Measurements from ENCODE around the gene RAB40C. TPM values are rescaled to one million over a fixed set of nuclear protein-coding genes. Genes with fewer than 3 reads are reported as not detected.

RAB40C gene
- total and polyA plus RNA-seq, 2 donors from 2014 or later: 18.1 to 24.0 TPM

DNA sequence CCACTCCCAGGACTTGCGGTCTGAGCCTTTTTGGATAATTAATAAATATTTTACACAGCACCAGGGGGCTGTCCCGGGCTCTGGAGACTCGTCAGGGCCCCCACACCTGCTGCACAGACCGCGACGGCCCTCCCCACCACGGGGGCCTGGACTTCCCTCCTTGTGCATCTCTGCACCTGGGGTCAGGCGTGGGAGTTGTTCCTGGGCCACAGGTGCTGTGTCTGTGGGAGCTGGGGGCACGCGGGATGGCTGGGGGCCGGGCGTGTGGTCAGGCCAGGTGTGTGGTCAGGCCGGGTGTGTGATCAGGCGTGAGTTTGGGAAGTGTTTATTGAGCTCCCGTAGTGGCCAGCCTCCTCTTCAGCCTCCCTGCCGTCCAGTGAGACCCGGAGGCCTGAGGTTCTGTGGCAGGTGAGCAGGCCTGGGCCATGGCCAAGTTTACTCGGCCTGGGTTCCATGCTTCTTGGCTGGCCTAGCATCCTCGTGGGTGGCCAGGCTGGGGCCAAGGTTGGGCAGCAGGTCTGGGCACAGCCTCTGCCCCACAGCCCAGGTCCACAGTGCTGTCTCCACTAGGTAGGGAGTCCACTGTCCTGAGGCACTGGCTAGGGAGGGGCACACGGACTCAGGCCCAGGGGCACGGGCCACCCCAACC, 88.5 kb downstream of the RAB40C start:
- Histone ChIP-seq H3K4me3 (ENCODE audit: low read length in 3 of 3) (no peak overlapping the region), H3K27ac (ENCODE audit: low read depth in 2 of 2, low read length in 2 of 2) (no peak overlapping the region), H3K36me3 (ENCODE audit: control insufficient read depth in 2 of 3, insufficient read depth in 3 of 3, low read length in 3 of 3) (peaks cover 5 to 19% (median 8%) of the 10 kb centered on the region in 3 donors), H3K9me3 (ENCODE audit: control insufficient read depth in 2 of 3, insufficient read depth in 1 of 3, low read length in 3 of 3) (no peaks in the 10 kb centered on the region), H3K4me1 (ENCODE audit: control insufficient read depth in 2 of 3, insufficient read depth in 2 of 3, low read depth in 1 of 3, low read length in 3 of 3) (peaks cover 0 to 35% (median 11%) of the 10 kb centered on the region in 3 donors), H3K27me3 (ENCODE audit: control insufficient read depth, insufficient read depth, low read length) (no peaks in the 10 kb centered on the region), H3K9ac (ENCODE audit: low read length in 3 of 3) (no peak overlapping the region)
- TF ChIP-seq, protein P1, sequence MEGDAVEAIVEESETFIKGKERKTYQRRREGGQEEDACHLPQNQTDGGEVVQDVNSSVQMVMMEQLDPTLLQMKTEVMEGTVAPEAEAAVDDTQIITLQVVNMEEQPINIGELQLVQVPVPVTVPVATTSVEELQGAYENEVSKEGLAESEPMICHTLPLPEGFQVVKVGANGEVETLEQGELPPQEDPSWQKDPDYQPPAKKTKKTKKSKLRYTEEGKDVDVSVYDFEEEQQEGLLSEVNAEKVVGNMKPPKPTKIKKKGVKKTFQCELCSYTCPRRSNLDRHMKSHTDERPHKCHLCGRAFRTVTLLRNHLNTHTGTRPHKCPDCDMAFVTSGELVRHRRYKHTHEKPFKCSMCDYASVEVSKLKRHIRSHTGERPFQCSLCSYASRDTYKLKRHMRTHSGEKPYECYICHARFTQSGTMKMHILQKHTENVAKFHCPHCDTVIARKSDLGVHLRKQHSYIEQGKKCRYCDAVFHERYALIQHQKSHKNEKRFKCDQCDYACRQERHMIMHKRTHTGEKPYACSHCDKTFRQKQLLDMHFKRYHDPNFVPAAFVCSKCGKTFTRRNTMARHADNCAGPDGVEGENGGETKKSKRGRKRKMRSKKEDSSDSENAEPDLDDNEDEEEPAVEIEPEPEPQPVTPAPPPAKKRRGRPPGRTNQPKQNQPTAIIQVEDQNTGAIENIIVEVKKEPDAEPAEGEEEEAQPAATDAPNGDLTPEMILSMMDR (IDR thresholded peaks at IDR 0.05; ENCODE audit: borderline replicate concordance, extremely low read depth, insufficient read depth): no peak
- DNase-seq (peak in 1 of 5 donors; percentile 79), FAIRE-seq (no peak)
- intact Hi-C loops (cut with DNase I): no loop called here

Small RNAs within 50 kb of the gene (microRNA-seq; reads per million reads assigned to microRNA genes)
- gene MIR3176: not detected

Other genes with a start within 250 kb of the RAB40C start
- gene AXIN1, start 237.3 kb upstream of the RAB40C start, total RNA-seq: 24.6 TPM
- 9.7 TPM for gene AXIN1, start 237.3 kb upstream of the RAB40C start, polyA plus RNA-seq (ENCODE audit: insufficient read depth, low read depth, low replicate concordance)
- gene MRPL28, start 219.5 kb upstream of the RAB40C start, total RNA-seq: 59.1 TPM
- 201 TPM for gene MRPL28, start 219.5 kb upstream of the RAB40C start, polyA plus RNA-seq (ENCODE audit: insufficient read depth, low read depth, low replicate concordance)
- 65.0 TPM for gene PGAP6, start 208.1 kb upstream of the RAB40C start, total RNA-seq
- 144 TPM for gene PGAP6, start 208.1 kb upstream of the RAB40C start, polyA plus RNA-seq (ENCODE audit: insufficient read depth, low read depth, low replicate concordance)
- 56.6 TPM for gene NME4, start 192.9 kb upstream of the RAB40C start, total RNA-seq
- 100 TPM for gene NME4, start 192.9 kb upstream of the RAB40C start, polyA plus RNA-seq (ENCODE audit: insufficient read depth, low read depth, low replicate concordance)
- 23.8 TPM for gene DECR2, start 188.2 kb upstream of the RAB40C start, total RNA-seq
- 58.9 TPM for gene DECR2, start 188.2 kb upstream of the RAB40C start, polyA plus RNA-seq (ENCODE audit: insufficient read depth, low read depth, low replicate concordance)
- 84.9 TPM for gene RAB11FIP3, start 164.4 kb upstream of the RAB40C start, total RNA-seq
- 162 TPM for gene RAB11FIP3, start 164.4 kb upstream of the RAB40C start, polyA plus RNA-seq (ENCODE audit: insufficient read depth, low read depth, low replicate concordance)
- 52.9 TPM for gene CAPN15, start 62.4 kb upstream of the RAB40C start, total RNA-seq
- gene CAPN15, start 62.4 kb upstream of the RAB40C start, polyA plus RNA-seq (ENCODE audit: insufficient read depth, low read depth, low replicate concordance): 17.9 TPM
- gene PRR35, start 29.7 kb upstream of the RAB40C start, total RNA-seq: 1.8 TPM
- gene PRR35, start 29.7 kb upstream of the RAB40C start, polyA plus RNA-seq (ENCODE audit: insufficient read depth, low read depth, low replicate concordance): 24.4 TPM
- gene NHLRC4, start 23.1 kb upstream of the RAB40C start, total RNA-seq: 3.3 TPM
- 17.4 TPM for gene NHLRC4, start 23.1 kb upstream of the RAB40C start, polyA plus RNA-seq (ENCODE audit: insufficient read depth, low read depth, low replicate concordance)
- gene PIGQ, start 20.1 kb upstream of the RAB40C start, total RNA-seq: 92.9 TPM
- gene PIGQ, start 20.1 kb upstream of the RAB40C start, polyA plus RNA-seq (ENCODE audit: insufficient read depth, low read depth, low replicate concordance): 118 TPM
- gene WFIKKN1, start 40.9 kb downstream of the RAB40C start, total RNA-seq: 0.69 TPM
- gene WFIKKN1, start 40.9 kb downstream of the RAB40C start, polyA plus RNA-seq (ENCODE audit: insufficient read depth, low read depth, low replicate concordance): 1.8 TPM
- 44.2 TPM for gene METTL26, start 46.2 kb downstream of the RAB40C start, total RNA-seq
- gene METTL26, start 46.2 kb downstream of the RAB40C start, polyA plus RNA-seq (ENCODE audit: insufficient read depth, low read depth, low replicate concordance): 183 TPM
- gene MCRIP2, start 51.8 kb downstream of the RAB40C start, total RNA-seq: 36.9 TPM
- 265 TPM for gene MCRIP2, start 51.8 kb downstream of the RAB40C start, polyA plus RNA-seq (ENCODE audit: insufficient read depth, low read depth, low replicate concordance)
- gene WDR90, start 59.3 kb downstream of the RAB40C start, total RNA-seq: 51.6 TPM
- 10.6 TPM for gene WDR90, start 59.3 kb downstream of the RAB40C start, polyA plus RNA-seq (ENCODE audit: insufficient read depth, low read depth, low replicate concordance)
- gene RHOT2, start 78.1 kb downstream of the RAB40C start, total RNA-seq: 117 TPM
- gene RHOT2, start 78.1 kb downstream of the RAB40C start, polyA plus RNA-seq (ENCODE audit: insufficient read depth, low read depth, low replicate concordance): 90.5 TPM
- gene RHBDL1, start 85.6 kb downstream of the RAB40C start, total RNA-seq: 0.88 TPM
- 9.7 TPM for gene RHBDL1, start 85.6 kb downstream of the RAB40C start, polyA plus RNA-seq (ENCODE audit: insufficient read depth, low read depth, low replicate concordance)
- gene STUB1, start 90.3 kb downstream of the RAB40C start, total RNA-seq: 92.9 TPM
- 218 TPM for gene STUB1, start 90.3 kb downstream of the RAB40C start, polyA plus RNA-seq (ENCODE audit: insufficient read depth, low read depth, low replicate concordance)
- gene JMJD8, start 94.3 kb downstream of the RAB40C start, total RNA-seq: 75.0 TPM
- gene JMJD8, start 94.3 kb downstream of the RAB40C start, polyA plus RNA-seq (ENCODE audit: insufficient read depth, low read depth, low replicate concordance): 80.4 TPM
- gene WDR24, start 100.3 kb downstream of the RAB40C start, total RNA-seq: 11.8 TPM
- gene WDR24, start 100.3 kb downstream of the RAB40C start, polyA plus RNA-seq (ENCODE audit: insufficient read depth, low read depth, low replicate concordance): 7.2 TPM
- 44.9 TPM for gene FBXL16, start 115.7 kb downstream of the RAB40C start, total RNA-seq
- gene FBXL16, start 115.7 kb downstream of the RAB40C start, polyA plus RNA-seq (ENCODE audit: insufficient read depth, low read depth, low replicate concordance): 12.0 TPM
- gene METRN, start 125.1 kb downstream of the RAB40C start, total RNA-seq: 34.9 TPM
- 114 TPM for gene METRN, start 125.1 kb downstream of the RAB40C start, polyA plus RNA-seq (ENCODE audit: insufficient read depth, low read depth, low replicate concordance)
- gene ANTKMT, start 131.1 kb downstream of the RAB40C start, total RNA-seq: 44.1 TPM
- gene ANTKMT, start 131.1 kb downstream of the RAB40C start, polyA plus RNA-seq (ENCODE audit: insufficient read depth, low read depth, low replicate concordance): 70.4 TPM
- gene CCDC78, start 136.4 kb downstream of the RAB40C start, total RNA-seq: 2.6 TPM
- gene CCDC78, start 136.4 kb downstream of the RAB40C start, polyA plus RNA-seq (ENCODE audit: insufficient read depth, low read depth, low replicate concordance): 1.3 TPM
- gene HAGHL, start 137.0 kb downstream of the RAB40C start, total RNA-seq: 7.5 TPM
- 18.0 TPM for gene HAGHL, start 137.0 kb downstream of the RAB40C start, polyA plus RNA-seq (ENCODE audit: insufficient read depth, low read depth, low replicate concordance)
- 36.8 TPM for gene CIAO3, start 150.9 kb downstream of the RAB40C start, total RNA-seq
- gene CIAO3, start 150.9 kb downstream of the RAB40C start, polyA plus RNA-seq (ENCODE audit: insufficient read depth, low read depth, low replicate concordance): 37.7 TPM
- gene MSLN, start 170.7 kb downstream of the RAB40C start, total RNA-seq: 19.4 TPM
- 3.7 TPM for gene MSLN, start 170.7 kb downstream of the RAB40C start, polyA plus RNA-seq (ENCODE audit: insufficient read depth, low read depth, low replicate concordance)
- gene RPUSD1, start 198.3 kb downstream of the RAB40C start, total RNA-seq: 16.9 TPM
- 15.1 TPM for gene RPUSD1, start 198.3 kb downstream of the RAB40C start, polyA plus RNA-seq (ENCODE audit: insufficient read depth, low read depth, low replicate concordance)
- 16.0 TPM for gene CHTF18, start 198.6 kb downstream of the RAB40C start, total RNA-seq
- 4.2 TPM for gene CHTF18, start 198.6 kb downstream of the RAB40C start, polyA plus RNA-seq (ENCODE audit: insufficient read depth, low read depth, low replicate concordance)
- not detected for gene GNG13, start 210.7 kb downstream of the RAB40C start, total RNA-seq
- not detected for gene GNG13, start 210.7 kb downstream of the RAB40C start, polyA plus RNA-seq (ENCODE audit: insufficient read depth, low read depth, low replicate concordance)

Measured in kidney (tissue), 14 donors.